T-cell (primary cell): ENCODE measurements around the gene CBR3. TPM values are rescaled to one million over a fixed set of nuclear protein-coding genes. Genes with fewer than 3 reads are reported as not detected.
"Not testable (repeated sequence)": the region's sequence is repeated elsewhere in the genome, so short reads cannot be mapped to it uniquely, and the experiment has no call there.

Source experiments
- ATAC-seq, 4 experiments: fragments of 200-7000 bp in 3 of 4; fragments of 150-1000 bp in 1 of 4; cut with Tn5 transposase; replicated peaks in 1 of 4; 1 replicate in 3 of 4; 2 replicates in 1 of 4; pipeline ENCODE4 v1.10.0; 2021; ENCODE audit warnings: moderate library complexity in 3 of 4, mild to moderate bottlenecking in 2 of 4, moderate number of reproducible peaks in 1 of 4
- CTCF ChIA-PET, 2 donors: fragments of 300-600 bp; sonication (Branson Sonifier 250); formaldehyde crosslinking; loops; one replicate each; lab custom pipeline; 2022; ENCODE audit warnings: antibody characterized with exemption in 2 of 2; lab: Charles Lee
- POLR2A ChIA-PET, 2 donors: fragments of 300-600 bp; sonication (Branson Sonifier 250); formaldehyde crosslinking; loops; one replicate each; lab custom pipeline; 2022; ENCODE audit warnings: antibody characterized with exemption in 2 of 2; lab: Charles Lee
- DNase-seq, 35 experiments: peaks; one replicate each; pipeline versions ENCODE4 v3.0.0 to v3.0.0-alpha.2; 2013 to 2023
- H3K27ac ChIP-seq: one replicate; pipeline ENCODE4 v1.5.1; 2013; ENCODE audit warnings: low read length
- H3K27me3 ChIP-seq, 2 experiments: replicated peaks in 1 of 2; 1 replicate in 1 of 2; 2 replicates in 1 of 2; pipeline versions ENCODE4 v1.6.1 to v1.7.0; 2013; ENCODE audit warnings: low read length in 1 of 2, mixed read lengths in 1 of 2; ENCODE audit not compliant: control insufficient read depth in 2 of 2, insufficient read depth in 2 of 2; ENCODE audit errors: extremely low read depth in 1 of 2
- H3K36me3 ChIP-seq, 2 donors: 1 replicate in 1 of 2; 2 replicates in 1 of 2; pipeline versions ENCODE4 v1.6.1 to v1.7.0; 2013; ENCODE audit warnings: low read length in 1 of 2; ENCODE audit not compliant: control insufficient read depth in 2 of 2, insufficient read depth in 1 of 2; ENCODE audit errors: extremely low read depth in 1 of 2
- H3K4me1 ChIP-seq, 2 experiments: 1 replicate in 1 of 2; 2 replicates in 1 of 2; pipeline versions ENCODE4 v1.6.1 to v1.7.0; 2013; ENCODE audit warnings: low read length in 2 of 2, mixed read lengths in 1 of 2; ENCODE audit not compliant: insufficient read depth in 2 of 2, control insufficient read depth in 1 of 2; ENCODE audit errors: extremely low read depth in 1 of 2
- H3K4me3 ChIP-seq, 2 donors: 1 replicate in 1 of 2; 2 replicates in 1 of 2; pipeline versions ENCODE4 v1.5.1 to v1.7.0; 2013; ENCODE audit warnings: mild to moderate bottlenecking in 2 of 2, low read length in 1 of 2, moderate library complexity in 1 of 2; ENCODE audit not compliant: control insufficient read depth in 1 of 2; ENCODE audit errors: extremely low read depth in 1 of 2
- H3K9me3 ChIP-seq: 2 replicates; pipeline ENCODE4 v1.7.0; 2013
- H3K27ac Mint-ChIP-seq, 2 donors: one replicate each; pipeline ENCODE4 v1.8.0; 2020 to 2021; ENCODE audit warnings: mild to moderate bottlenecking in 2 of 2, mixed read lengths in 2 of 2
- H3K27me3 Mint-ChIP-seq, 2 donors: one replicate each; pipeline ENCODE4 v1.8.0; 2021 to 2022; ENCODE audit warnings: mixed read lengths in 2 of 2
- H3K36me3 Mint-ChIP-seq: one replicate; pipeline ENCODE4 v1.8.0; 2021; ENCODE audit warnings: mixed read lengths
- H3K4me1 Mint-ChIP-seq, 3 donors: one replicate each; pipeline ENCODE4 v1.8.0; 2020 to 2022; ENCODE audit warnings: mixed read lengths in 3 of 3, mild to moderate bottlenecking in 1 of 3
- H3K4me3 Mint-ChIP-seq, 3 donors: one replicate each; pipeline ENCODE4 v1.8.0; 2020 to 2022; ENCODE audit warnings: mild to moderate bottlenecking in 3 of 3, mixed read lengths in 3 of 3, moderate library complexity in 3 of 3
- H3K9me3 Mint-ChIP-seq, 3 donors: one replicate each; pipeline ENCODE4 v1.8.0; 2020 to 2022; ENCODE audit warnings: mixed read lengths in 3 of 3
- WGBS: methylation state at CpG from one replicate; pipeline ENCODE4 v1.1.5; 2013; ENCODE audit warnings: missing lambda C conversion rate; ENCODE audit not compliant: insufficient coverage; 5-methylcytosine and 5-hydroxymethylcytosine counted together
- total RNA-seq, 35 experiments: library from RNA in 6 of 35; stranded (reverse) in 6 of 35; fragments of 120-200 nt in 1 of 35; gene quantifications; one replicate each; pipeline versions ENCODE4 v1.2.1 to v1.2.4 and lab custom pipeline; 2013 to 2026

CBR3 gene
- total RNA-seq, 5 donors from 2014 or later (not counting 1 experiment from before 2014, with no cell fraction given), result 0.85 to 16.1 (median 8.1) TPM

DNA sequence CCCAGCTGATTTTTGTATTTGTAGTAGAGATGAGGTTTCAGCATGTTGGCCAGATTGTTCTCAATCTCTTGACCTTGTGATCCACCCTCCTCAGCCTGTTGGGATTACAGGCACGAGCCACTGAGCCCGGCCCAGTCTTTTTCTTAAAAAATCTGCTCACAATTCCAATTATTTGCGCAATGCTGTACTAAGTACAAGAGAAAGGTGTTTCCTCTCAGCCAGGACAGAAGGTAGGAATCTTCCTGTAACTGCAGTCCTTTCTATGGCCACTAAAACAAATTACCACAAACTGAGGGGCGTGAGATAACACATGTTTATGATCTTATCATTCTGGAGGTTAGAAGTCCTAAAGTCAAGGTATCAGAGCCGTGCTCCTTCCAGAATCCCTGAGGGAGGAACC, 6.9 kb upstream of the CBR3 start:
- no peaks in the 10 kb centered on the region for H3K9me3 Mint-ChIP-seq
- no peaks in the 10 kb centered on the region for H3K27me3 Mint-ChIP-seq

GRCh38 chr21:36129219-36129618, 5.7 kb upstream of the CBR3 start:
- Mint-ChIP-seq H3K27me3 (no peaks in the 10 kb centered on the region), H3K27ac (peak overlapping the region; percentile 65 to 70), H3K9me3 (no peaks in the 10 kb centered on the region), H3K36me3 (no peaks in the 10 kb centered on the region), H3K4me1 (peaks cover 21 to 31% (median 29%) of the 10 kb centered on the region in 3 donors), H3K4me3 (peak overlapping the region; percentile 53 to 69 (median 62))
- Histone ChIP-seq H3K36me3 (no peaks in the 10 kb centered on the region), H3K9me3 (no peaks in the 10 kb centered on the region), H3K27me3 (peaks cover 0 to 4% of the 10 kb centered on the region in 2 experiments), H3K4me1 (peaks cover 2 to 15% of the 10 kb centered on the region in 2 experiments), H3K27ac (no peak overlapping the region), H3K4me3 (no peak overlapping the region)
- no CpG with 5 or more reads among the region's 2 CpGs for WGBS
- ATAC-seq (no peak), DNase-seq (no peak)
- ChIA-PET CTCF (interaction anchor here in 1 of 2 donors (0.6 kb wide), 1 partner anchor 78 kb away, joined by 5 read pairs; no protein-coding TSS in a partner anchor), POLR2A (no interaction called here)

More for the DNA sequence above, 6.9 kb upstream of the CBR3 start:
- peaks cover 2 to 12% of the 10 kb centered on the region in 2 experiments for H3K4me1 ChIP-seq
- no peak overlapping the region for H3K27ac ChIP-seq
- H3K4me3 ChIP-seq, result no peak overlapping the region
- ATAC-seq (no peak), DNase-seq (no peak)
- peaks cover 0 to 4% of the 10 kb centered on the region in 2 experiments for H3K27me3 ChIP-seq
- H3K4me3 Mint-ChIP-seq, result no peak overlapping the region
- no peaks in the 10 kb centered on the region for H3K9me3 ChIP-seq
- H3K36me3 ChIP-seq, result no peaks in the 10 kb centered on the region
- peak overlapping the region; percentile 20 to 66 for H3K27ac Mint-ChIP-seq
- POLR2A ChIA-PET, result no interaction called here
- H3K36me3 Mint-ChIP-seq, result no peaks in the 10 kb centered on the region
- H3K4me1 Mint-ChIP-seq, result peaks cover 19 to 27% (median 25%) of the 10 kb centered on the region in 3 donors
- WGBS, result 92% methylated on average over 2 of the region's 5 CpGs
- CTCF ChIA-PET, result interaction anchor here (0.6 to 1.1 kb wide), 6 partner anchors 46 to 313 kb away, joined by 3 to 7 read pairs (median 4); no protein-coding TSS in a partner anchor

GRCh38 chr21:36130414-36130762, 4.5 kb upstream of the CBR3 start:
- H3K36me3 Mint-ChIP-seq, H3K36me3 ChIP-seq, H3K27me3 Mint-ChIP-seq, H3K27me3 ChIP-seq, H3K9me3 Mint-ChIP-seq, ATAC-seq, H3K9me3 ChIP-seq, DNase-seq, H3K27ac ChIP-seq, CTCF ChIA-PET: not testable (repeated sequence)
- Mint-ChIP-seq H3K4me3 (peak overlapping the region; percentile 77 to 91 (median 88)), H3K27ac (peak overlapping the region; percentile 84 to 88), H3K4me1 (peaks cover 24 to 34% (median 33%) of the 10 kb centered on the region in 3 donors)
- WGBS, result 17% methylated on average over 6 of the region's 18 CpGs
- H3K4me3 ChIP-seq, result peak overlapping the region in 1 of 2 donors; percentile 9
- peaks cover 5 to 19% of the 10 kb centered on the region in 2 experiments for H3K4me1 ChIP-seq
- POLR2A ChIA-PET, result interaction anchor here in 1 of 2 donors (0.7 kb wide), 1 partner anchor 132 kb away, joined by 3 read pairs; no protein-coding TSS in a partner anchor

DNA sequence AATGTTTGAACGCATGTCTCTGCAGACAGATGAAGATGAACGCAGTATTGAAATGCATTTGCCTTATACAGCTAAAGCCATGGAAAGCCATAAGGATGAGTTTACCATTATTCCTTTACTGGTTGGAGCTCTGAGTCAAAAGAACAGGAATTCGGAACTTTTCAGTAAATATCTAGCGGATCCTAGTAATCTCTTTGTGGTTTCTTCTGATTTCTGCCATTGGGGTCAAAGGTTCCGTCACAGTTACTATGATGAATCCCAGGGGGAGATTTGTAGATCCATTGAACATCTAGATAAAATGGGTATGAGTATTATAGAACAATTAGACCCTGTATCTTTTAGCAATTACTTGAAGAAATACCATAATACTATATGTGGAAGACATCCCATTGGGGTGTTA, 4.0 kb upstream of the CBR3 start:
- DNase-seq, POLR2A ChIA-PET, H3K27me3 Mint-ChIP-seq, H3K27ac ChIP-seq, H3K27ac Mint-ChIP-seq, H3K36me3 ChIP-seq, H3K27me3 ChIP-seq, H3K9me3 ChIP-seq, H3K4me3 ChIP-seq, ATAC-seq, H3K9me3 Mint-ChIP-seq, H3K36me3 Mint-ChIP-seq: not testable (repeated sequence)
- peaks cover 4 to 19% of the 10 kb centered on the region in 2 experiments for H3K4me1 ChIP-seq
- Mint-ChIP-seq H3K4me1 (peaks cover 21 to 32% (median 30%) of the 10 kb centered on the region in 3 donors), H3K4me3 (peak overlapping the region; percentile 77 to 91 (median 88))
- WGBS, result no CpG with 5 or more reads among the region's 5 CpGs
- CTCF ChIA-PET, result interaction anchor here in 1 of 2 donors (0.6 kb wide), 1 partner anchor 21 kb away, joined by 3 read pairs; no protein-coding TSS in a partner anchor

DNA sequence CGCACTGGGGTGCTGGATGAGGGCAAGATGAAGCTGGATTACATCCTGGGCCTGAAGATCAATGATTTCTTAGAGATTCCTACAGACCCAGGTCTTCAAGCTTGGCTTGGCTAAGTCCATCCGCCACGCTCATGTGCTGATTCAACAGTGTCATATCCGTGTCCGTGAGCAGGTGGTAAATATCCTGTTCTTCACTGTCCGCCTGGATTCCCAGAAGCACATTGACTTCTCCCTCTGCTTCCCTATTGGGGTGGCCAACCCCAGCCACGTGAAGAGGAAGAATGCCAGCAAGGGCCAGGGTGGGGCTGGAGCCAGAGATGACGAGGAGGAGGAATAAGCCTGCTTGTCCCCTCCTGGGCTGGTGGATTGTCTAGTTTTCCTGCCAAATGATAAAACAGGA, 2.2 kb upstream of the CBR3 start:
- ATAC-seq (no peak), DNase-seq (no peak)
- Histone ChIP-seq H3K4me1 (peaks cover 4 to 32% of the 10 kb centered on the region in 2 experiments), H3K36me3 (no peaks in the 10 kb centered on the region), H3K9me3 (no peaks in the 10 kb centered on the region), H3K27me3 (peaks cover 0 to 8% of the 10 kb centered on the region in 2 experiments), H3K4me3 (no peak overlapping the region), H3K27ac (no peak overlapping the region)
- ChIA-PET POLR2A (no interaction called here), CTCF (interaction anchor here (0.5 to 1.1 kb wide), 3 partner anchors 8 to 41 kb away, joined by 3 to 4 read pairs (median 3); no protein-coding TSS in a partner anchor)
- WGBS, result 93% methylated on average over 4 of the region's 8 CpGs
- Mint-ChIP-seq H3K36me3 (no peaks in the 10 kb centered on the region), H3K27me3 (no peaks in the 10 kb centered on the region), H3K4me3 (no peak overlapping the region), H3K4me1 (peaks cover 27 to 34% (median 33%) of the 10 kb centered on the region in 3 donors), H3K27ac (no peak overlapping the region), H3K9me3 (no peaks in the 10 kb centered on the region)

GRCh38 chr21:36135391-36136102, 668 bp downstream of the CBR3 start:
- peaks cover 0 to 8% of the 10 kb centered on the region in 2 experiments for H3K27me3 ChIP-seq
- H3K27ac Mint-ChIP-seq, result peak overlapping the region; percentile 89 to 91
- H3K4me1 Mint-ChIP-seq, result peaks cover 19 to 24% (median 24%) of the 10 kb centered on the region in 3 donors
- peak overlapping the region; percentile 86 to 95 (median 90) for H3K4me3 Mint-ChIP-seq
- H3K9me3 ChIP-seq, result no peaks in the 10 kb centered on the region
- CTCF ChIA-PET, result interaction anchor here in 1 of 2 donors (0.6 to 0.8 kb wide), 4 partner anchors 10 to 534 kb away, joined by 3 read pairs; no protein-coding TSS in a partner anchor
- POLR2A ChIA-PET, result interaction anchor here (0.6 to 0.8 kb wide), 2 partner anchors 19 to 164 kb away, joined by 3 read pairs; no protein-coding TSS in a partner anchor
- 0% methylated on average over 51 of the region's 60 CpGs for WGBS
- no peaks in the 10 kb centered on the region for H3K9me3 Mint-ChIP-seq
- no peaks in the 10 kb centered on the region for H3K36me3 ChIP-seq
- H3K27me3 Mint-ChIP-seq, result no peaks in the 10 kb centered on the region
- H3K27ac ChIP-seq, result peak overlapping the region; percentile 3
- H3K36me3 Mint-ChIP-seq, result peaks cover 3% of the 10 kb centered on the region
- ATAC-seq (peak; percentile 80 to 85 (median 84)), DNase-seq (peak in 24 of 35 experiments; percentile 5 to 61 (median 28))
- H3K4me1 ChIP-seq, result peaks cover 4 to 27% of the 10 kb centered on the region in 2 experiments
- peak overlapping the region; percentile 76 to 85 for H3K4me3 ChIP-seq
